Hepatocyte (in vitro differentiated cells): ENCODE results near the gene ITGAD. TPM values are rescaled to one million over a fixed set of nuclear protein-coding genes. Genes with fewer than 3 reads are reported as not detected.

Source experiments
- DNase-seq: peaks from one replicate; pipeline ENCODE4 v3.0.0-alpha.2; 2016; ENCODE audit warnings: low spot score
- H2AFZ ChIP-seq: fragments of 200-600 bp; sonication (generic); 2 replicates; pipeline ENCODE4 v1.6.0; 2016; ENCODE audit warnings: antibody characterized with exemption, mild to moderate bottlenecking
- H3K27ac ChIP-seq: fragments of 200-600 bp; sonication (generic); 2 replicates; pipeline ENCODE4 v1.5.1; 2016; ENCODE audit warnings: mild to moderate bottlenecking
- H3K27me3 ChIP-seq: fragments of 200-600 bp; sonication (generic); 2 replicates; pipeline ENCODE4 v1.6.1; 2016
- H3K36me3 ChIP-seq: fragments of 200-600 bp; sonication (generic); replicated peaks from 2 replicates; pipeline ENCODE4 v1.5.1; 2016; ENCODE audit warnings: low read depth; ENCODE audit not compliant: insufficient read depth
- H3K4me1 ChIP-seq: fragments of 200-600 bp; sonication (generic); 2 replicates; pipeline ENCODE4 v1.5.1; 2016; ENCODE audit warnings: mild to moderate bottlenecking, moderate library complexity; ENCODE audit not compliant: insufficient read depth
- H3K4me2 ChIP-seq: fragments of 200-600 bp; sonication (generic); 2 replicates; pipeline ENCODE4 v1.6.0; 2016
- H3K4me3 ChIP-seq: fragments of 200-600 bp; sonication (generic); 2 replicates; pipeline ENCODE4 v1.5.1; 2016; ENCODE audit warnings: mild to moderate bottlenecking
- H3K79me2 ChIP-seq: fragments of 200-600 bp; sonication (generic); 2 replicates; pipeline ENCODE4 v1.6.0; 2017; ENCODE audit warnings: mild to moderate bottlenecking
- H3K9me2 ChIP-seq: fragments of 200-600 bp; sonication (generic); replicated peaks from 2 replicates; pipeline ENCODE4 v1.6.0; 2017; ENCODE audit warnings: mild to moderate bottlenecking; ENCODE audit not compliant: insufficient read depth
- H3K9me3 ChIP-seq: fragments of 200-600 bp; sonication (generic); 2 replicates; pipeline ENCODE4 v1.5.1; 2016; ENCODE audit warnings: low read depth, mild to moderate bottlenecking
- H4K20me1 ChIP-seq: fragments of 200-600 bp; sonication (generic); 2 replicates; pipeline ENCODE4 v1.6.0; 2016; ENCODE audit warnings: mild to moderate bottlenecking; ENCODE audit not compliant: insufficient read depth, poor library complexity, severe bottlenecking
- EZH2 ChIP-seq: fragments of 200-600 bp; sonication (generic); IDR thresholded peaks from 2 replicates; pipeline ENCODE4 v1.6.1; 2016; ENCODE audit warnings: antibody characterized with exemption, mild to moderate bottlenecking, borderline replicate concordance
- EZH2phosphoT487 ChIP-seq: fragments of 200-600 bp; sonication (generic); IDR thresholded peaks from one replicate; pipeline ENCODE4 v1.6.1; 2018; ENCODE audit warnings: antibody characterized with exemption, mild to moderate bottlenecking, low read depth, moderate library complexity; ENCODE audit not compliant: unreplicated experiment, severe bottlenecking
- WGBS: methylation state at CpG from one replicate; pipeline ENCODE4 v1.1.6; 2016; ENCODE audit warnings: low lambda C conversion rate; ENCODE audit errors: missing lambda C conversion rate; 5-methylcytosine and 5-hydroxymethylcytosine counted together
- polyA plus RNA-seq: library from polyadenylated mRNA; unstranded; fragments of >200 nt; fragmentation: Nextera tagmentation; extraction: Ambion mirVana; gene quantifications from 2 replicates; pipeline ENCODE4 v1.2.1, GENCODE V29; 2016
- total RNA-seq: library from RNA; depleted of rRNA; stranded (reverse); fragments of >200 nt; gene quantifications from 2 replicates; pipeline ENCODE4 v1.2.3, GENCODE V29; 2014
- TF ChIP-seq, protein P1 (sequence below): fragments of 200-600 bp; sonication (generic); IDR thresholded peaks from 2 replicates; pipeline ENCODE4 v1.5.1; 2016; ENCODE audit warnings: antibody characterized with exemption, mild to moderate bottlenecking; ENCODE audit not compliant: poor library complexity

ITGAD gene
- not detected in 2 replicates for total RNA-seq
- polyA plus RNA-seq: not detected in 2 replicates

DNA sequence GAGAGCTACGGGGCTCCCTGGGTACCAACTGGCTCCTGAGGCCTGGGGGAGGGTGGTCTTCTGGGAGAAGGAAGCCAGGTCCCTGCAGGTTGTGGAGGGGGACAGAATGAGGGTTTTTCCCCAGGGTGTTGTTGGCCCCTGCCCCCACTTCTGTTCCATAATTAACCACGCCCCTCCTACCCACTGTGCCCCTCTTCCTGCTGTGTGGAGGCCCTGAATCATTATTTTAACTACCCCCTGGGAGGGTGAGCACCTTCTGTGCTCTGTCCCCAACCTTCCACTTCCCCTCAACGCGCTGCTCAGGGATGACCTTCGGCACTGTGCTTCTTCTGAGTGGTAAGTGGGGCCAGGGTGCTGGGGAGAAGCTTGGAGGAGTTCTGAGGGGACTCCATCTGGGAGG is at the start of gene ITGAD:
TSS of gene ITGAD (plus strand) at position 280 of the 400 bp plus-strand sequence. CDS start at position 306, 26 bp downstream.
- Histone ChIP-seq H3K4me1 (no peaks in the 10 kb centered on the region), H3K9me2 (no peaks in the 10 kb centered on the region), H4K20me1 (no peaks in the 10 kb centered on the region), H3K4me3 (no peak within 1 kb of the TSS), H2AFZ (no peak within 1 kb of the TSS), H3K27me3 (no peaks in the 10 kb centered on the region), H3K9me3 (no peaks in the 10 kb centered on the region), H3K27ac (no peak within 1 kb of the TSS), H3K4me2 (no peak within 1 kb of the TSS), H3K79me2 (no peaks in the 10 kb centered on the region), H3K36me3 (no peaks in the 10 kb centered on the region)
- WGBS: 63% methylated on average over 5 of the region's 5 CpGs
- no peak for TF ChIP-seq EZH2
- TF ChIP-seq, protein P1, sequence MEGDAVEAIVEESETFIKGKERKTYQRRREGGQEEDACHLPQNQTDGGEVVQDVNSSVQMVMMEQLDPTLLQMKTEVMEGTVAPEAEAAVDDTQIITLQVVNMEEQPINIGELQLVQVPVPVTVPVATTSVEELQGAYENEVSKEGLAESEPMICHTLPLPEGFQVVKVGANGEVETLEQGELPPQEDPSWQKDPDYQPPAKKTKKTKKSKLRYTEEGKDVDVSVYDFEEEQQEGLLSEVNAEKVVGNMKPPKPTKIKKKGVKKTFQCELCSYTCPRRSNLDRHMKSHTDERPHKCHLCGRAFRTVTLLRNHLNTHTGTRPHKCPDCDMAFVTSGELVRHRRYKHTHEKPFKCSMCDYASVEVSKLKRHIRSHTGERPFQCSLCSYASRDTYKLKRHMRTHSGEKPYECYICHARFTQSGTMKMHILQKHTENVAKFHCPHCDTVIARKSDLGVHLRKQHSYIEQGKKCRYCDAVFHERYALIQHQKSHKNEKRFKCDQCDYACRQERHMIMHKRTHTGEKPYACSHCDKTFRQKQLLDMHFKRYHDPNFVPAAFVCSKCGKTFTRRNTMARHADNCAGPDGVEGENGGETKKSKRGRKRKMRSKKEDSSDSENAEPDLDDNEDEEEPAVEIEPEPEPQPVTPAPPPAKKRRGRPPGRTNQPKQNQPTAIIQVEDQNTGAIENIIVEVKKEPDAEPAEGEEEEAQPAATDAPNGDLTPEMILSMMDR: no peak
- TF ChIP-seq EZH2phosphoT487: no peak
- no peak for DNase-seq

DNA sequence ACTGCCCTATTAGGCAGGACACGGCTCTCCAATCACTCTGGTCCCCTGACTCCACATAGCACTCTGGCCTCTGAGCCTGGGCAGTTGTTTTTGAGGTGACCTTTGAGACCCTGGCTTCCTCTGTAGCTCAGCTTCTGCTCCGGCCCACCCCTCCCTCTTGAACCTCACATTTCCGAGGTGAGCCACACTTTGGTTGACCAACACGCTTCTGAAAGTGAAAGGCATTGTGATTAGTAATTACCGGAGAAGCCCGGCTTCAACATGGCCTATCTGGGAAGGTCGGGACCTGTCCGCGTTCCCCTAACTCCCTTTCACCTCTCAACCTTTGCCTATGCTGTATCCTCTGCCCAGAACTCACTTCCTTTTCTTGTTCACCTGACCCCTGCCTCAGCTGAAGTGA is 48.4 kb upstream of the ITGAD start:
- Histone ChIP-seq H3K79me2 (no peaks in the 10 kb centered on the region), H3K9me2 (no peaks in the 10 kb centered on the region)
- WGBS: 79% methylated on average over 9 of the region's 9 CpGs

DNA sequence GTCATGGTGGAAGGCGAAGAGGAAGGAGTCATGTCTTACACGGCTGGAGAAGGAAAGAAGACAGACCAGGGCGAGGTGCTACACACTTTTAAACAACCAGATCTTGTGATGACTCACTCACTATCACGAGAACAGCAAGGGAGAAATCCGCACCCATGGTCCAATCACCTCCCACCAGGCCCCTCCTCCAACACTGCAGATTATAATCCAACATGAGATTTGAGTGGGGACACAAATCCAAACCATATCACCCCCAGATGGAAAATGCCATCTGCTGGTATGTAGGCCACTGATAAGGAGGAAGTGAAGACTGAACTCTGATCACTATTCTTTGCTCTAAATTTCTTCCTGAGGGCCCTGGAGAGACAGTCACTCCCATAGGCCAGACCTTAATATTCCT is 45.7 kb upstream of the ITGAD start:
- Histone ChIP-seq H3K9me2 (no peaks in the 10 kb centered on the region), H3K27me3 (no peaks in the 10 kb centered on the region), H3K4me2 (no peak overlapping the region), H3K79me2 (no peaks in the 10 kb centered on the region), H3K4me1 (no peaks in the 10 kb centered on the region), H3K27ac (no peak overlapping the region), H4K20me1 (no peaks in the 10 kb centered on the region), H2AFZ (no peak overlapping the region), H3K9me3 (no peaks in the 10 kb centered on the region), H3K36me3 (no peaks in the 10 kb centered on the region), H3K4me3 (no peak overlapping the region)
- TF ChIP-seq, protein P1: no peak
- TF ChIP-seq EZH2phosphoT487: no peak
- no peak for TF ChIP-seq EZH2
- 67% methylated on average over 5 of the region's 5 CpGs for WGBS
- DNase-seq: no peak

More for the DNA sequence above, 48.4 kb upstream of the ITGAD start:
- no peaks in the 10 kb centered on the region for H4K20me1 ChIP-seq
- H3K4me3 ChIP-seq: no peak overlapping the region
- H3K4me1 ChIP-seq: no peaks in the 10 kb centered on the region
- TF ChIP-seq EZH2phosphoT487: no peak
- TF ChIP-seq, protein P1: no peak
- no peak for TF ChIP-seq EZH2
- H3K9me3 ChIP-seq: no peaks in the 10 kb centered on the region
- H3K36me3 ChIP-seq: no peaks in the 10 kb centered on the region
- no peak overlapping the region for H3K27ac ChIP-seq
- H3K27me3 ChIP-seq: no peaks in the 10 kb centered on the region
- no peak overlapping the region for H3K4me2 ChIP-seq
- H2AFZ ChIP-seq: no peak overlapping the region
- no peak for DNase-seq

DNA sequence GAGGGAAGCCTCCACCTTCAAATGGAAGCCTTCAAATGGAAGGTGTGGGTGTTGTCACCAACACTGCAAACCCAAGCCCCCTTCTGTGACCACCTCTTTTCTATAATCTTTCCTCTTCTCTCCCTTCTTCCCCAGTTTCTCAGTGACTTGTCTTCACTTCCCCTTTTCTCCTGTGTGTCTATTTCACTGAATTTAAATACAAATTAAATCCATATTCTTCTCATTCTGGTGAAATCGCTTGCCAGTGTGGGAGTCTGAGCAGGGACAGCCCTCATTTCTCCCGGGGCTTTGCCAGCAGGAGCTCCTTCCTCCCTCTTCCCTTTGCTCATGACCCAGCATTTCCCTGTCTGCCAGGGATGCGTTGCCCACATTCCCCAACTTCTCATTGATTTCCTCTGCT is 44.6 kb upstream of the ITGAD start:
- H3K36me3 ChIP-seq: no peaks in the 10 kb centered on the region
- H4K20me1 ChIP-seq: no peaks in the 10 kb centered on the region
- no peak overlapping the region for H2AFZ ChIP-seq
- no peaks in the 10 kb centered on the region for H3K9me3 ChIP-seq
- no peak for TF ChIP-seq EZH2
- TF ChIP-seq, protein P1: no peak
- no peak for TF ChIP-seq EZH2phosphoT487
- no peak overlapping the region for H3K27ac ChIP-seq
- H3K4me3 ChIP-seq: no peak overlapping the region
- WGBS: 59% methylated on average over 3 of the region's 3 CpGs
- no peaks in the 10 kb centered on the region for H3K4me1 ChIP-seq
- no peaks in the 10 kb centered on the region for H3K27me3 ChIP-seq
- no peak for DNase-seq
- no peak overlapping the region for H3K4me2 ChIP-seq
- no peaks in the 10 kb centered on the region for H3K79me2 ChIP-seq
- H3K9me2 ChIP-seq: no peaks in the 10 kb centered on the region
